Nasal cavity respiratory epithelium epithelial cell of viscerocranial mucosa (primary cell): Measurements from ENCODE around the gene ZSCAN9. TPM values are rescaled to one million over a fixed set of nuclear protein-coding genes. Genes with fewer than 3 reads are reported as not detected.

Experiments used
- total RNA-seq: library from RNA; depleted of rRNA; stranded (reverse); fragments of >200 nt; gene quantifications from 2 replicates; pipeline ENCODE4 v1.2.3, GENCODE V29; 2014

ZSCAN9 gene
- total RNA-seq, result 9.9 and 16.6 TPM in 2 replicates

GRCh38 chr6:28225056-28225834 lies at the start of gene ZSCAN9:
ZSCAN9 (plus strand) TSS chr6:28225275; CDS start chr6:28227085, 1,810 bp downstream.

GRCh38 chr6:28252009-28252975 lies 27.2 kb downstream of the ZSCAN9 start, which contains the start of gene ZKSCAN4:
ZKSCAN4 (minus strand) TSS chr6:28252269; CDS start chr6:28251980, 289 bp downstream.

GRCh38 chr6:28258877-28259777 lies 34.1 kb downstream of the ZSCAN9 start, which contains the start of gene NKAPL:
NKAPL (plus strand) TSS chr6:28259297; CDS start chr6:28259372, 75 bp downstream.

GRCh38 chr6:28266962-28267694 lies 42.1 kb downstream of the ZSCAN9 start, which contains the start of gene ZSCAN26:
ZSCAN26 (plus strand) TSS chr6:28267143; CDS start chr6:28271920, 4,777 bp downstream.

GRCh38 chr6:28281288-28282064 lies 56.4 kb downstream of the ZSCAN9 start, which contains the start of gene PGBD1:
PGBD1 (plus strand) TSS chr6:28281572; CDS start chr6:28283814, 2,242 bp downstream.

Other genes starting within 250 kb of the ZSCAN9 start
- 3.6 and 7.5 TPM in 2 replicates for gene ZNF165, start 144.7 kb upstream of the ZSCAN9 start, total RNA-seq
- gene ZSCAN16, start 100.7 kb upstream of the ZSCAN9 start, total RNA-seq, result 5.6 and 10.3 TPM in 2 replicates
- gene ZKSCAN8, start 83.4 kb upstream of the ZSCAN9 start, total RNA-seq, result 7.2 and 15.9 TPM in 2 replicates
- 3.8 and 5.8 TPM in 2 replicates for gene ZKSCAN4, start 27.0 kb downstream of the ZSCAN9 start, total RNA-seq
- gene NKAPL, start 34.0 kb downstream of the ZSCAN9 start, total RNA-seq, result 1.9 and 3.1 TPM in 2 replicates
- 6.2 and 10.8 TPM in 2 replicates for gene ZSCAN26, start 41.9 kb downstream of the ZSCAN9 start, total RNA-seq
- gene PGBD1, start 56.3 kb downstream of the ZSCAN9 start, total RNA-seq, result 2.1 and 3.7 TPM in 2 replicates
- 24.9 and 64.0 TPM in 2 replicates for gene ZSCAN31, start 110.9 kb downstream of the ZSCAN9 start, total RNA-seq
- 3.1 and 6.5 TPM in 2 replicates for gene ZKSCAN3, start 124.7 kb downstream of the ZSCAN9 start, total RNA-seq
- gene ZSCAN12, start 174.5 kb downstream of the ZSCAN9 start, total RNA-seq, result 6.5 and 7.8 TPM in 2 replicates
- gene ZSCAN23, start 218.2 kb downstream of the ZSCAN9 start, total RNA-seq, result 1.7 and 7.2 TPM in 2 replicates